OCI-LY1 (cell line): Measurements from ENCODE around the gene STAT3.

Experiments
- CTCF ChIP-seq: fragments of 200-600 bp; sonication (generic), shearing (Covaris generic); IDR thresholded peaks from 2 replicates; pipeline ENCODE4 v1.5.1; 2017; ENCODE audit warnings: mild to moderate bottlenecking, antibody characterized with exemption, low read length, moderate library complexity, mixed read lengths
- EZH2 ChIP-seq: fragments of 200-600 bp; sonication (generic), shearing (Covaris generic); IDR thresholded peaks from 2 replicates; pipeline ENCODE4 v1.8.0; 2017; ENCODE audit warnings: borderline replicate concordance, mixed run types, mild to moderate bottlenecking, antibody characterized with exemption, low read length, moderate library complexity, mixed read lengths

- no peak for TF ChIP-seq CTCF
- TF ChIP-seq EZH2 = no peak
These were observed 25.8 kb downstream of the STAT3 start for GRCh38 chr17:42362245-42362961.
